GM12878 (cell line): Measurements from ENCODE around the gene SOX4. TPM values are rescaled to one million over a fixed set of nuclear protein-coding genes. Genes with fewer than 3 reads are reported as not detected.

ENCODE experiments used
- ATAC-seq: fragments of 200-7000 bp; cut with Tn5 transposase; 3 replicates; pipeline ENCODE4 v1.9.1; 2020; ENCODE audit warnings: mild to moderate bottlenecking, moderate library complexity
- BruUV-seq: library from RNA; stranded (reverse); fragments of 400-500 nt; replicated peaks from 2 replicates; lab custom pipeline; 2021; lab: Mats Ljungman, UMichigan
- CTCF ChIA-PET: fragments of 300-600 bp; sonication (Branson Sonifier 250); formaldehyde crosslinking; extraction: SDS; loops from one replicate; lab custom pipeline; 2021; ENCODE audit warnings: inconsistent platforms; lab: Yijun Ruan, JAX
- POLR2A ChIA-PET: fragments of 350-600 bp; formaldehyde crosslinking; extraction: SDS; loops from one replicate; lab custom pipeline; 2021; ENCODE audit warnings: inconsistent platforms; lab: Charles Lee
- RAD21 ChIA-PET: fragments of 300-600 bp; sonication (Branson Sonifier 250); formaldehyde crosslinking; loops from one replicate; lab custom pipeline; 2023; ENCODE audit warnings: antibody characterized with exemption; ENCODE audit not compliant: unreplicated experiment; lab: Charles Lee
- SMC1A ChIA-PET: fragments of 300-600 bp; sonication (Branson Sonifier 250); formaldehyde crosslinking; loops from one replicate; lab custom pipeline; 2023; ENCODE audit not compliant: unreplicated experiment, uncharacterized antibody; lab: Charles Lee
- DNase-seq: peaks from one replicate; pipeline ENCODE4 v3.0.0-alpha.2; 2011; ENCODE audit warnings: low read depth, low spot score
- FAIRE-seq: peaks from 3 replicates; lab custom pipeline; 2011; peaks lifted over from hg19 to GRCh38; lab: Jason Lieb, UNC
- H2AFZ ChIP-seq: 2 replicates; pipeline ENCODE4 v1.6.0; 2011; ENCODE audit warnings: low read depth, low read length, control low read depth; ENCODE audit not compliant: control insufficient read depth
- H3K27ac ChIP-seq: 2 replicates; pipeline ENCODE4 v1.5.1; 2011; ENCODE audit warnings: control low read depth; ENCODE audit not compliant: control insufficient read depth, insufficient read depth
- H3K27me3 ChIP-seq, 2 experiments: replicated peaks in 1 of 2; 2 replicates each; pipeline versions ENCODE4 v1.6.0 to v1.6.1; 2011; ENCODE audit warnings: low read length in 1 of 2; ENCODE audit not compliant: control insufficient read depth in 2 of 2, insufficient read depth in 2 of 2
- H3K36me3 ChIP-seq, 2 experiments: 2 replicates each; pipeline ENCODE4 v1.5.1; 2011; ENCODE audit warnings: low read length in 1 of 2; ENCODE audit not compliant: control insufficient read depth in 2 of 2, insufficient read depth in 2 of 2
- H3K4me1 ChIP-seq: 2 replicates; pipeline ENCODE4 v1.6.1; 2011; ENCODE audit warnings: mild to moderate bottlenecking, low read length, moderate library complexity, mixed read lengths; ENCODE audit not compliant: control insufficient read depth, insufficient read depth
- H3K4me2 ChIP-seq: 2 replicates; pipeline ENCODE4 v1.6.0; 2011; ENCODE audit warnings: control low read depth; ENCODE audit not compliant: control insufficient read depth, insufficient read depth
- H3K4me3 ChIP-seq: fragments of 200-600 bp; sonication (generic); 2 replicates; pipeline ENCODE4 v1.5.1; 2016
- H3K79me2 ChIP-seq: 2 replicates; pipeline ENCODE4 v1.6.0; 2011; ENCODE audit warnings: low read length; ENCODE audit not compliant: control insufficient read depth, insufficient read depth
- H3K9ac ChIP-seq: 2 replicates; pipeline ENCODE4 v1.8.0; 2011; ENCODE audit warnings: low read length, control low read depth, mixed read lengths; ENCODE audit not compliant: control insufficient read depth, insufficient read depth
- H3K9me3 ChIP-seq: replicated peaks from 3 replicates; pipeline ENCODE4 v1.5.1; 2011; ENCODE audit warnings: mild to moderate bottlenecking, low read length; ENCODE audit not compliant: control insufficient read depth, insufficient read depth
- H4K20me1 ChIP-seq: 2 replicates; pipeline ENCODE4 v1.6.0; 2011; ENCODE audit not compliant: control insufficient read depth, insufficient read depth
- ATF2 ChIP-seq: IDR thresholded peaks from 2 replicates; pipeline ENCODE4 v1.6.1; 2012; ENCODE audit warnings: low read length, inconsistent platforms
- BRCA1 ChIP-seq: IDR thresholded peaks from 2 replicates; pipeline ENCODE4 v1.6.1; 2011; ENCODE audit warnings: low read depth, low read length, improper control_type of control experiment
- CBFB ChIP-seq: IDR thresholded peaks from 2 replicates; pipeline ENCODE4 v1.6.1; 2016; ENCODE audit warnings: antibody characterized with exemption, low read depth
- JUNB ChIP-seq: IDR thresholded peaks from 2 replicates; pipeline ENCODE4 v1.6.1; 2016; ENCODE audit warnings: antibody characterized with exemption, mild to moderate bottlenecking
- LARP7 ChIP-seq: fragments of 450-650 bp; IDR thresholded peaks from 2 replicates; pipeline ENCODE4 v1.6.1; 2017; ENCODE audit warnings: mild to moderate bottlenecking
- MTA2 ChIP-seq: fragments of 450-650 bp; IDR thresholded peaks from 2 replicates; pipeline ENCODE4 v1.6.1; 2016; ENCODE audit warnings: low read depth, mild to moderate bottlenecking, moderate library complexity
- NR2F1 ChIP-seq: fragments of 450-650 bp; conservative IDR thresholded peaks from 2 replicates; pipeline ENCODE4 v1.6.1; 2017; ENCODE audit warnings: mild to moderate bottlenecking
- PML ChIP-seq: IDR thresholded peaks from 2 replicates; pipeline ENCODE4 v1.6.1; 2012; ENCODE audit warnings: low read length, inconsistent platforms
- SMARCA5 ChIP-seq: fragments of 450-650 bp; IDR thresholded peaks from 2 replicates; pipeline ENCODE4 v1.6.1; 2017; ENCODE audit warnings: mild to moderate bottlenecking
- SUZ12 ChIP-seq: fragments of 200-600 bp; sonication (generic); IDR thresholded peaks from one replicate; pipeline ENCODE4 v1.6.1; 2018; ENCODE audit warnings: antibody characterized with exemption, mild to moderate bottlenecking; ENCODE audit not compliant: unreplicated experiment
- TCF3 ChIP-seq: IDR thresholded peaks from 2 replicates; pipeline ENCODE4 v1.6.1; 2012; ENCODE audit warnings: low read depth, mild to moderate bottlenecking, low read length, borderline replicate concordance; ENCODE audit not compliant: insufficient read depth
- YY1 ChIP-seq: IDR thresholded peaks from 2 replicates; pipeline ENCODE4 v1.6.1; 2011; ENCODE audit warnings: low read depth, mild to moderate bottlenecking, low read length
- ZNF217 ChIP-seq: fragments of 450-650 bp; IDR thresholded peaks from 2 replicates; pipeline ENCODE4 v1.6.1; 2017; ENCODE audit warnings: antibody characterized with exemption, mild to moderate bottlenecking
- WGBS: methylation state at CpG from one replicate; pipeline ENCODE4 v1.1.6; 2016; ENCODE audit warnings: low lambda C conversion rate; ENCODE audit not compliant: insufficient replicate concordance, insufficient coverage; ENCODE audit errors: missing lambda C conversion rate; 5-methylcytosine and 5-hydroxymethylcytosine counted together
- in situ Hi-C: fragments of 300-500 bp; cut with MboI; formaldehyde crosslinking; loops from 9 replicates; pipeline ENCODE4 v1.14.3; 2018; ENCODE audit warnings: mixed read lengths
- intact Hi-C: fragments of 100-400 bp; cut with micrococcal nuclease; formaldehyde crosslinking; loops from one replicate; pipeline ENCODE4 v1.14.2; 2022; ENCODE audit not compliant: unreplicated experiment
- polyA plus RNA-seq, 11 experiments: library from polyadenylated mRNA; depleted of rRNA in 4 of 11; unstranded in 6 of 11; stranded (reverse) in 5 of 11; fragments of >200 nt; fragmentation: Nextera tagmentation in 4 of 11; fragmentation: Illumina TruSeq in 1 of 11; extraction: Ambion mirVana in 4 of 11; extraction: Trizol in 1 of 11; gene quantifications; 1 replicate in 1 of 11; 2 replicates in 10 of 11; pipeline versions ENCODE4 v1.2.1 to v1.2.3, GENCODE V29; 2011 to 2016; ENCODE audit warnings: inconsistent platforms in 2 of 11, missing spikeins in 2 of 11, low read depth in 1 of 11
- total RNA-seq, 4 experiments: library from RNA; depleted of rRNA in 3 of 4; stranded (reverse); fragments of >200 nt in 3 of 4; fragmentation: Illumina TruSeq in 1 of 4; extraction: Trizol in 1 of 4; gene quantifications; 2 replicates each; pipeline versions ENCODE4 v1.2.1 to v1.2.3, GENCODE V29; 2013 to 2021

Gene SOX4
- total and polyA plus RNA-seq, 10 of the 15 experiments (the other 5 are each of a cell fraction or from before 2014, with no cell fraction given), result 16.8 to 119 (median 26.5) TPM

GRCh38 chr6:21634582-21634981, 41.0 kb downstream of the SOX4 start:
- Histone ChIP-seq H3K9ac (no peak overlapping the region), H4K20me1 (no peaks in the 10 kb centered on the region), H3K4me3 (no peak overlapping the region), H3K9me3 (no peaks in the 10 kb centered on the region), H3K36me3 (no peaks in the 10 kb centered on the region), H3K4me1 (no peaks in the 10 kb centered on the region), H2AFZ (no peak overlapping the region), H3K27ac (no peak overlapping the region), H3K79me2 (no peaks in the 10 kb centered on the region), H3K4me2 (no peak overlapping the region), H3K27me3 (no peaks in the 10 kb centered on the region)
- CTCF ChIA-PET, result no interaction called here
- in situ Hi-C loops, result no loop called here
- FAIRE-seq, result no peak
- no peak for TF ChIP-seq JUNB
- TF ChIP-seq ATF2, result no peak
- no peak for TF ChIP-seq CBFB
- TF ChIP-seq BRCA1, result no peak
- no peak for TF ChIP-seq SUZ12
- no peak for TF ChIP-seq YY1
- TF ChIP-seq NR2F1, result no peak
- no peak for TF ChIP-seq ZNF217
- TF ChIP-seq TCF3, result no peak
- no peak for TF ChIP-seq MTA2
- TF ChIP-seq LARP7, result no peak
- no peak for TF ChIP-seq PML
- TF ChIP-seq SMARCA5, result no peak
- WGBS, result 20% methylated on average over 4 of the region's 4 CpGs
- DNase-seq, result no peak
- POLR2A ChIA-PET, result no interaction called here
- ATAC-seq, result no peak
- BruUV-seq, result no TSS peak
- RAD21 ChIA-PET, result no interaction called here
- intact Hi-C loops, result no loop called here
- SMC1A ChIA-PET, result no interaction called here
